Mesenteric fat pad (tissue), 1 donor: ENCODE measurements around the gene SCART1. TPM values are rescaled to one million over a fixed set of nuclear protein-coding genes. Genes with fewer than 3 reads are reported as not detected.
"Not testable (repeated sequence)": the region's sequence is repeated elsewhere in the genome, so short reads cannot be mapped to it uniquely, and the experiment has no call there.

Experiments
- DNase-seq: peaks from one replicate; pipeline ENCODE4 v3.0.0-alpha.2; 2020; ENCODE audit warnings: low spot score
- long read RNA-seq: library from polyadenylated mRNA; unstranded; transcript quantifications from one replicate; pipeline ENCODE4 v2.0.0, GENCODE V29; 2020
- total RNA-seq: library from RNA; stranded (reverse); fragmentation: NEBNext Ultra II Directional; extraction: Animal tissue kit (Norgen Biotek cat#: 25700); gene quantifications from one replicate; pipeline ENCODE4 v1.2.1, GENCODE V29; 2021
- donor health status: DM: yes; HTN: yes; CAD: no.

SCART1 gene
- total RNA-seq, result 3.3 TPM
- long read RNA-seq, result 0 reads

GRCh38 chr10:133453516-133454203, at the start of gene SCART1:
Gene SCART1, plus strand, starts transcription at chr10:133453945. Its CDS starts 53 bp downstream, at chr10:133453998.
- peak; percentile 81 for DNase-seq

GRCh38 chr10:133405272-133405671, 48.5 kb upstream of the SCART1 start:
- DNase-seq, result no peak

- no peak for DNase-seq
Measured at GRCh38 chr10:133405844-133406527, 47.8 kb upstream of the SCART1 start.

GRCh38 chr10:133411523-133412380, 42.0 kb upstream of the SCART1 start:
- no peak for DNase-seq

GRCh38 chr10:133412381-133412711, 41.4 kb upstream of the SCART1 start:
- no peak for DNase-seq

GRCh38 chr10:133414401-133414800, 39.3 kb upstream of the SCART1 start:
- not testable (repeated sequence) for DNase-seq

GRCh38 chr10:133415752-133416151, 38.0 kb upstream of the SCART1 start:
- no peak for DNase-seq

GRCh38 chr10:133418289-133418993, 35.3 kb upstream of the SCART1 start:
- no peak for DNase-seq

- DNase-seq, result no peak
Measured at GRCh38 chr10:133419211-133419950, 34.4 kb upstream of the SCART1 start.

- DNase-seq, result no peak
Measured at GRCh38 chr10:133420028-133420427, 33.7 kb upstream of the SCART1 start.

- DNase-seq, result no peak
Measured at GRCh38 chr10:133420579-133420978, 33.2 kb upstream of the SCART1 start.

GRCh38 chr10:133421336-133422222, 32.2 kb upstream of the SCART1 start:
- no peak for DNase-seq

- no peak for DNase-seq
Measured at GRCh38 chr10:133422223-133422806, 31.4 kb upstream of the SCART1 start.

GRCh38 chr10:133422807-133423771, 30.7 kb upstream of the SCART1 start:
- DNase-seq, result peak; percentile 84

- not testable (repeated sequence) for DNase-seq
Measured at GRCh38 chr10:133424102-133424501, 29.6 kb upstream of the SCART1 start.

GRCh38 chr10:133424601-133425000, 29.1 kb upstream of the SCART1 start, which contains the start of gene SPRN:
Gene SPRN, minus strand, starts transcription at chr10:133424625. Its CDS starts 944 bp downstream, at chr10:133423681.
- DNase-seq, result not testable (repeated sequence)

- not testable (repeated sequence) for DNase-seq
Measured at GRCh38 chr10:133429571-133429970, 24.2 kb upstream of the SCART1 start.
